Prostate gland (tissue), 2 donors: Measurements from ENCODE around the gene TMPRSS4. TPM values are rescaled to one million over a fixed set of nuclear protein-coding genes. Genes with fewer than 3 reads are reported as not detected.

Source experiments
- DNase-seq: peaks from one replicate; pipeline ENCODE4 v3.0.0-alpha.2; 2019; ENCODE audit warnings: low spot score
- H3K27ac ChIP-seq, 2 donors: fragments of 200-600 bp; sonication (generic); 2 replicates each; pipeline ENCODE4 v1.5.1; 2017 to 2019
- H3K27me3 ChIP-seq: fragments of 200-600 bp; sonication (generic); replicated peaks from 2 replicates; pipeline ENCODE4 v1.5.1; 2019; ENCODE audit not compliant: insufficient read depth
- H3K36me3 ChIP-seq, 2 donors: fragments of 200-600 bp; sonication (generic); 1 replicate in 1 of 2; 2 replicates in 1 of 2; pipeline versions ENCODE4 v1.5.1 to v1.8.1; 2017 to 2019
- H3K4me1 ChIP-seq: fragments of 200-600 bp; sonication (generic); replicated peaks from 2 replicates; pipeline ENCODE4 v1.5.1; 2019
- H3K4me3 ChIP-seq, 2 donors: fragments of 200-600 bp; sonication (generic); 2 replicates each; pipeline ENCODE4 v1.5.1; 2017 to 2019
- H3K9me3 ChIP-seq: fragments of 200-600 bp; sonication (generic); 2 replicates; pipeline ENCODE4 v1.5.1; 2017
- POLR2A ChIP-seq: fragments of 450-650 bp; IDR thresholded peaks from one replicate; pipeline ENCODE4 v1.6.1; 2016; ENCODE audit warnings: antibody characterized with exemption, mild to moderate bottlenecking
- POLR2AphosphoS5 ChIP-seq: sonication (generic); formaldehyde crosslinking; IDR thresholded peaks from one replicate; pipeline ENCODE4 v1.6.1; 2017; ENCODE audit warnings: antibody characterized with exemption
- WGBS: methylation state at CpG from one replicate; pipeline ENCODE4 v1.1.5; 2018; 5-methylcytosine and 5-hydroxymethylcytosine counted together
- intact Hi-C: fragments of 100-400 bp; cut with DNase I; formaldehyde crosslinking; loops from one replicate; pipeline ENCODE4 v1.14.2; 2022
- total RNA-seq, 2 donors: library from RNA; depleted of rRNA; stranded (reverse); fragments of >200 nt; gene quantifications; one replicate each; pipeline ENCODE4 v1.1.0, GENCODE V29; 2016
- TF ChIP-seq, protein P1 (sequence below), 4 experiments: fragments of 200-600 bp in 2 of 4; fragments of 450-650 bp in 2 of 4; sonication (generic) in 2 of 4; IDR thresholded peaks; 1 replicate in 3 of 4; 2 replicates in 1 of 4; pipeline ENCODE4 v1.5.1; 2016 to 2019; ENCODE audit warnings: antibody characterized with exemption in 4 of 4, mild to moderate bottlenecking in 2 of 4, moderate library complexity in 2 of 4

The TMPRSS4 gene
- total RNA-seq, 2 donors from 2014 or later: 1.5 to 6.4 TPM

GRCh38 chr11:118078911-118079411, 2.1 kb downstream of the TMPRSS4 start:
- Histone ChIP-seq H3K27ac (no peak overlapping the region), H3K9me3 (no peaks in the 10 kb centered on the region), H3K27me3 (no peaks in the 10 kb centered on the region), H3K4me3 (no peak overlapping the region), H3K4me1 (no peaks in the 10 kb centered on the region), H3K36me3 (no peaks in the 10 kb centered on the region)
- WGBS: 87% methylated on average over 5 of the region's 5 CpGs
- DNase-seq: no peak
- TF ChIP-seq POLR2A: no peak
- TF ChIP-seq, protein P1, sequence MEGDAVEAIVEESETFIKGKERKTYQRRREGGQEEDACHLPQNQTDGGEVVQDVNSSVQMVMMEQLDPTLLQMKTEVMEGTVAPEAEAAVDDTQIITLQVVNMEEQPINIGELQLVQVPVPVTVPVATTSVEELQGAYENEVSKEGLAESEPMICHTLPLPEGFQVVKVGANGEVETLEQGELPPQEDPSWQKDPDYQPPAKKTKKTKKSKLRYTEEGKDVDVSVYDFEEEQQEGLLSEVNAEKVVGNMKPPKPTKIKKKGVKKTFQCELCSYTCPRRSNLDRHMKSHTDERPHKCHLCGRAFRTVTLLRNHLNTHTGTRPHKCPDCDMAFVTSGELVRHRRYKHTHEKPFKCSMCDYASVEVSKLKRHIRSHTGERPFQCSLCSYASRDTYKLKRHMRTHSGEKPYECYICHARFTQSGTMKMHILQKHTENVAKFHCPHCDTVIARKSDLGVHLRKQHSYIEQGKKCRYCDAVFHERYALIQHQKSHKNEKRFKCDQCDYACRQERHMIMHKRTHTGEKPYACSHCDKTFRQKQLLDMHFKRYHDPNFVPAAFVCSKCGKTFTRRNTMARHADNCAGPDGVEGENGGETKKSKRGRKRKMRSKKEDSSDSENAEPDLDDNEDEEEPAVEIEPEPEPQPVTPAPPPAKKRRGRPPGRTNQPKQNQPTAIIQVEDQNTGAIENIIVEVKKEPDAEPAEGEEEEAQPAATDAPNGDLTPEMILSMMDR (IDR thresholded peaks at IDR 0.05): no peak
- no peak for TF ChIP-seq POLR2AphosphoS5
- intact Hi-C loops: no loop called here

DNA sequence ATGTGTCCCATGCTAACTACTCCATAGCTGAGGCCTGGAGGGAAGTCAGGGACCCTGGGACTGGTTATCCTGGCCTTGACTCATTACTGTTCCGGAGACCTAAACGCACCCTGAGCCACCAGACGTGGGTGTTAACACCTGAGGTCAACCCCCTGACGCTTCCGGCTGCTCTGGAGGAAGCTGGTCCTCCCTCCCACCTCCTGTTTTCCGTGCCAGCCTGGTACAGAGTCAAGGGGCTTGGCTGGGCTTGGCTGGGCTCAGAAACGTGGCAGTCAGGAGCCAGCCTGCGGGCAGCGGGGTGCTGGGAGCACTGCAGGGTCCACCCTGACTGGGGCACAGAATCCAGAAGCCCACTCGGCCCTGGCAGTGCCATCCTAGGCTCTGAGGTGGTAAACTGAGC, 2.6 kb downstream of the TMPRSS4 start:
- intact Hi-C loops: no loop called here
- 68% methylated on average over 10 of the region's 10 CpGs for WGBS
- no peaks in the 10 kb centered on the region for H3K9me3 ChIP-seq
- no peaks in the 10 kb centered on the region for H3K36me3 ChIP-seq
- no peak overlapping the region for H3K27ac ChIP-seq
- no peaks in the 10 kb centered on the region for H3K4me1 ChIP-seq
- no peak for DNase-seq
- TF ChIP-seq POLR2A: no peak
- TF ChIP-seq POLR2AphosphoS5: no peak
- TF ChIP-seq, protein P1 (IDR thresholded peaks at IDR 0.05): no peak
- no peak overlapping the region for H3K4me3 ChIP-seq
- no peaks in the 10 kb centered on the region for H3K27me3 ChIP-seq

GRCh38 chr11:118080296-118080695, 3.4 kb downstream of the TMPRSS4 start:
- no peak for TF ChIP-seq POLR2AphosphoS5
- TF ChIP-seq, protein P1 (IDR thresholded peaks at IDR 0.05): no peak
- no peak for TF ChIP-seq POLR2A
- intact Hi-C loops: no loop called here
- no peaks in the 10 kb centered on the region for H3K27me3 ChIP-seq

GRCh38 chr11:118081241-118081958, 4.5 kb downstream of the TMPRSS4 start:
- Histone ChIP-seq H3K9me3 (no peaks in the 10 kb centered on the region), H3K36me3 (no peaks in the 10 kb centered on the region), H3K27me3 (no peaks in the 10 kb centered on the region), H3K4me3 (no peak overlapping the region), H3K4me1 (no peaks in the 10 kb centered on the region), H3K27ac (no peak overlapping the region)
- WGBS: 56% methylated on average over 18 of the region's 18 CpGs
- TF ChIP-seq POLR2AphosphoS5 (no peak), POLR2A (no peak)
- TF ChIP-seq, protein P1 (IDR thresholded peaks at IDR 0.05): no peak
- intact Hi-C loops: no loop called here
- no peak for DNase-seq

More at GRCh38 chr11:118080296-118080695, 3.4 kb downstream of the TMPRSS4 start:
- Histone ChIP-seq H3K27ac (no peak overlapping the region), H3K9me3 (no peaks in the 10 kb centered on the region), H3K4me1 (no peaks in the 10 kb centered on the region), H3K36me3 (no peaks in the 10 kb centered on the region), H3K4me3 (no peak overlapping the region)
- WGBS: 91% methylated on average over 5 of the region's 5 CpGs
- no peak for DNase-seq
